Pons (tissue), 1 donor: ENCODE results near the gene KLF16.

ENCODE experiments used
- DNase-seq: peaks from one replicate; pipeline ENCODE4 v3.0.0-alpha.2; 2016; ENCODE audit warnings: low spot score

Gene KLF16

DNA sequence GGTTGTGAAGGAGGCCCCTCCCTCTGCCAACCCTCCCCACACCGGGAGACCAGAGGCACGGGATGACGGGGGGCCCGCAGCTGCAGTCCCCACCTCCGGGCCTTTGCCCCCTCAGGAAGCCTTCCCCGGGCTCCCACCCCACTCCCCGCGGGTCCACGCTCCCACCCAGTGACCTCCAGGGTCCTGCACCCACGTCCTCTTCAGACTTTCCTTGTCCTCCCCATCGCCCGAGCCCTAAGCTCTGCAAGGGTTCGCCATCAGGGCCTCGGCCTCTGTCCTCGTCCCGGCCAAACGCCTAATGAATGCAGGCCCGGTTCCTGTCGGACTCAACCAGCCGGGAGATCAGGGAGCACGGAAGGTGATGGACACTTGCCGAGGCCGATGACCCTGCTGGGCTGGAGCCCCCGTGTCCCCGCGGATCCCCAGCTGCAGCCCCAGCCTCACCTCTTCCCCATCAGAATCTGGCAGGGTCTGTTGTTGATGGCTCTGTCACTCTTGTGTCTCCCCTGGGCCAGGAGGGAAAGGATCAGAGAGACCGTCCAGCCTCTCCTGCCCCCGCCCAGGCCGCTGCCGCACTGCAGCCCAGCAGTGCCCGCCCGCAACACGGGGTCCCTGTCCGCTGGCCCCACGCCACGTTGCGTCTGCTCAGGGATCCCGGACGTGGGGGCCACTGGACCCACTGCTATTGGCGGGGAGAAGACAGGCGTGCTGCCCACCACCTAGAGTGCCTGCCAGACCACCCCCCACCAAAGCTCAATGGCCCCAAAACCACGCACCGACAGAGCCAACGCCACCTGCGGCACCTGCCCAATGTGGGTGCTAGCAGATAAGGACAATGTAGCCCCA, 57.0 kb downstream of the KLF16 start:
- DNase-seq: no peak

DNA sequence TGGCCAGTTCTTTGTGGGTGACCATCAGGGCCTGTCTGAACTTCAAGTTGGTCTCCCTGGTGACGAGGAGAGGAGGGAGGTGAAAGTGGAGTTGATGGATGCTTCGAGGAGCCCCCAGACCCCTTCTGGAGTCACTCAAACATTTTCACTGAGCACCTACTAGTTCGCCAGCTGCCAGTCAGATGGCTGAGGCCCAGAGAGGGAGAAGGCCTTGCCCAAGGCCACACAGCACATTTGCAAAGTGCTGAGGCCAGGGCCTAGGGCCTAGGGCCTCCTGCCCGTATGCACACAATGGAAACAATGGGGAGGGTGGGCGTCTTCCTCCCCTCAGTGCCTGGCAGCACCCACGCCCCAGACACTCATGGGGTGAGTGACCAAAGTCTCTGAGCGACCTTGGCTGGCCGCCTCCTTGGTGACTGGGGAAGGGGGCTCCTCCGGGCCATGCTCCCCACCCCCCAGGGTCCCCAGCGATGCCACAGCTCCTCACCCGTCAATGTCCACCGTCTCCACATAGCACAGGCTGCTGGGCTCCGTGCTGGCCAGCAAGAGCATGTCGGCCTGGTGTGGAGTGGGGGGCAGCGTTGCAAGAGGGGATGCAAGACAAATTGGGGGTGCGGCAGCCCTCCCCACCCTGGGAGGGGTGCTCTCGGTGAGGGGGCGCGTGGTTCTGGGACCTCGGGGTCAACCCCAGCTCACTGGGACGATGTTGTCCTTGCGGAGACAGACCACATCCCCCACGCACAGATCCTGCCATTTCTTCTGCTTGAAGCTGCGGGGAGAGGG, 57.8 kb downstream of the KLF16 start:
- DNase-seq: no peak

DNA sequence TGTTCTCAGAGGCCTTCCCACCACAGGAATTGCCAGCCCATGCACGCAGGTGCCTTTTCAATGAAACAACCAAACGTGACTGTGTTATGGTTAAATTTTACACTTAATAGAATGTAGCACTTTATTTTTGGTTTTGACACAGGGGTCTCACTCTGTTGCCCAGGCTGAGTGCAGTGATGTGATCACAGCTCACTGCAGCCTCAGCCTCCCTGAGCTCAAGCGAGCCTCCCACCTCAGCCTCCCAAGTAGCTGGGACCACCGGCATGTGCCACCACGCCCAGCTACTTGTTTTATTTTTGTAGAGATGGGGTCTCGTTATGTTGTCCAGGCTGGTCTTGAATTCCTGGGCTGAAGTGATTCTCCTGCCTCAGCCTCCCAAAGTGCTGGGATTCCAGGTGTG, 58.5 kb downstream of the KLF16 start:
- DNase-seq: no peak
